Measurements from ENCODE around the gene NUDC. TPM values are rescaled to one million over a fixed set of nuclear protein-coding genes. Genes with fewer than 3 reads are reported as not detected.

The NUDC gene
- total and polyA plus RNA-seq, 2 of the 13 experiments (the other 11 are each of a cell fraction or from before 2014, with no cell fraction given): 34.7 to 104 TPM

GRCh38 chr1:26991310-26992116 is 70.0 kb downstream of the NUDC start (continued):
- no peak for TF ChIP-seq THAP9 (CRISPR knock-in tag; IDR thresholded peaks at IDR 0.05; ENCODE audit: borderline replicate concordance)
- no peak; the same call in 1 of the 2 replicates for TF ChIP-seq GTF3A (CRISPR knock-in tag; conservative IDR thresholded peaks at IDR 0.05)
- 0 out of 2 replicates have a peak, but pooled peaks have one; percentile 41 for TF ChIP-seq NR2F2 (IDR thresholded peaks at IDR 0.05; ENCODE audit: borderline replicate concordance, low read depth)
- no peak for TF ChIP-seq ARID3A (IDR thresholded peaks at IDR 0.05; ENCODE audit: low read depth, low read length)
- peak; percentile 89 for TF ChIP-seq HIC2 (CRISPR knock-in tag; IDR thresholded peaks at IDR 0.05; ENCODE audit: low read depth)
- TF ChIP-seq ZBTB21 (CRISPR knock-in tag; IDR thresholded peaks at IDR 0.05): peak; percentile 11; the same call in 1 of the 2 replicates
- peak; percentile 73; the same call in 1 of the 2 replicates for TF ChIP-seq FOXP4 (CRISPR knock-in tag; IDR thresholded peaks at IDR 0.05)
- TF ChIP-seq, protein P1, sequence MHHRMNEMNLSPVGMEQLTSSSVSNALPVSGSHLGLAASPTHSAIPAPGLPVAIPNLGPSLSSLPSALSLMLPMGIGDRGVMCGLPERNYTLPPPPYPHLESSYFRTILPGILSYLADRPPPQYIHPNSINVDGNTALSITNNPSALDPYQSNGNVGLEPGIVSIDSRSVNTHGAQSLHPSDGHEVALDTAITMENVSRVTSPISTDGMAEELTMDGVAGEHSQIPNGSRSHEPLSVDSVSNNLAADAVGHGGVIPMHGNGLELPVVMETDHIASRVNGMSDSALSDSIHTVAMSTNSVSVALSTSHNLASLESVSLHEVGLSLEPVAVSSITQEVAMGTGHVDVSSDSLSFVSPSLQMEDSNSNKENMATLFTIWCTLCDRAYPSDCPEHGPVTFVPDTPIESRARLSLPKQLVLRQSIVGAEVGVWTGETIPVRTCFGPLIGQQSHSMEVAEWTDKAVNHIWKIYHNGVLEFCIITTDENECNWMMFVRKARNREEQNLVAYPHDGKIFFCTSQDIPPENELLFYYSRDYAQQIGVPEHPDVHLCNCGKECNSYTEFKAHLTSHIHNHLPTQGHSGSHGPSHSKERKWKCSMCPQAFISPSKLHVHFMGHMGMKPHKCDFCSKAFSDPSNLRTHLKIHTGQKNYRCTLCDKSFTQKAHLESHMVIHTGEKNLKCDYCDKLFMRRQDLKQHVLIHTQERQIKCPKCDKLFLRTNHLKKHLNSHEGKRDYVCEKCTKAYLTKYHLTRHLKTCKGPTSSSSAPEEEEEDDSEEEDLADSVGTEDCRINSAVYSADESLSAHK (CRISPR knock-in tag; IDR thresholded peaks at IDR 0.05; ENCODE audit: borderline replicate concordance): no peak
- peak; percentile 88 for TF ChIP-seq ZNF263 (CRISPR knock-in tag; IDR thresholded peaks at IDR 0.05)
- TF ChIP-seq FOSL2 (CRISPR knock-in tag; IDR thresholded peaks at IDR 0.05): peak; percentile 97
- no peak for TF ChIP-seq ZNF850 (CRISPR knock-in tag; conservative IDR thresholded peaks at IDR 0.05)
- TF ChIP-seq ZNF383 (CRISPR knock-in tag; IDR thresholded peaks at IDR 0.05; ENCODE audit: borderline replicate concordance): no peak
- peak; percentile 69; the same call in 1 of the 2 replicates for TF ChIP-seq ETV5 (CRISPR knock-in tag; IDR thresholded peaks at IDR 0.05; ENCODE audit: borderline replicate concordance)
- no peak for TF ChIP-seq ADNP (CRISPR knock-in tag; IDR thresholded peaks at IDR 0.05)
- peak; percentile 32; the same call in 1 of the 2 replicates for TF ChIP-seq FOXK1 (CRISPR knock-in tag; IDR thresholded peaks at IDR 0.05; ENCODE audit: borderline replicate concordance, low read depth)

Measured in HepG2 (cell line).